Vagina (tissue), 2 donors: ENCODE measurements around the gene FAM241A.

Source experiments
- POLR2A ChIP-seq, 2 donors: fragments of 450-650 bp; IDR thresholded peaks; one replicate each; pipeline ENCODE4 v1.6.1; 2017; ENCODE audit warnings: antibody characterized with exemption in 2 of 2, mild to moderate bottlenecking in 2 of 2, moderate library complexity in 2 of 2
- POLR2AphosphoS5 ChIP-seq, 2 donors: sonication (generic); formaldehyde crosslinking; IDR thresholded peaks; one replicate each; pipeline ENCODE4 v1.9.0; 2017; ENCODE audit warnings: antibody characterized with exemption in 2 of 2, mild to moderate bottlenecking in 2 of 2, low read depth in 1 of 2; ENCODE audit not compliant: insufficient read depth in 1 of 2
- TF ChIP-seq, protein P1 (sequence below), 3 experiments: fragments of 450-650 bp in 2 of 3; fragments of 200-600 bp in 1 of 3; sonication (generic) in 1 of 3; IDR thresholded peaks; one replicate each; pipeline ENCODE4 v1.5.1; 2017 to 2019; ENCODE audit warnings: antibody characterized with exemption in 3 of 3, mild to moderate bottlenecking in 2 of 3, moderate library complexity in 2 of 3

GRCh38 chr4:112181358-112182000 is 36.2 kb downstream of the FAM241A start:
- TF ChIP-seq, protein P1, sequence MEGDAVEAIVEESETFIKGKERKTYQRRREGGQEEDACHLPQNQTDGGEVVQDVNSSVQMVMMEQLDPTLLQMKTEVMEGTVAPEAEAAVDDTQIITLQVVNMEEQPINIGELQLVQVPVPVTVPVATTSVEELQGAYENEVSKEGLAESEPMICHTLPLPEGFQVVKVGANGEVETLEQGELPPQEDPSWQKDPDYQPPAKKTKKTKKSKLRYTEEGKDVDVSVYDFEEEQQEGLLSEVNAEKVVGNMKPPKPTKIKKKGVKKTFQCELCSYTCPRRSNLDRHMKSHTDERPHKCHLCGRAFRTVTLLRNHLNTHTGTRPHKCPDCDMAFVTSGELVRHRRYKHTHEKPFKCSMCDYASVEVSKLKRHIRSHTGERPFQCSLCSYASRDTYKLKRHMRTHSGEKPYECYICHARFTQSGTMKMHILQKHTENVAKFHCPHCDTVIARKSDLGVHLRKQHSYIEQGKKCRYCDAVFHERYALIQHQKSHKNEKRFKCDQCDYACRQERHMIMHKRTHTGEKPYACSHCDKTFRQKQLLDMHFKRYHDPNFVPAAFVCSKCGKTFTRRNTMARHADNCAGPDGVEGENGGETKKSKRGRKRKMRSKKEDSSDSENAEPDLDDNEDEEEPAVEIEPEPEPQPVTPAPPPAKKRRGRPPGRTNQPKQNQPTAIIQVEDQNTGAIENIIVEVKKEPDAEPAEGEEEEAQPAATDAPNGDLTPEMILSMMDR (IDR thresholded peaks at IDR 0.05): no peak
- TF ChIP-seq POLR2A (IDR thresholded peaks at IDR 0.05) (no peak), POLR2AphosphoS5 (IDR thresholded peaks at IDR 0.05; ENCODE audit: insufficient read depth in 1 of 2, low read depth in 1 of 2) (no peak)
